Upper lobe of right lung (tissue), 1 donor: Measurements from ENCODE around the gene TPST1. TPM values are rescaled to one million over a fixed set of nuclear protein-coding genes. Genes with fewer than 3 reads are reported as not detected.
"Not testable (repeated sequence)": the region's sequence is repeated elsewhere in the genome, so short reads cannot be mapped to it uniquely, and the experiment has no call there.

Experiments used
- ATAC-seq: fragments of 200-7000 bp; cut with Tn5 transposase; one replicate; pipeline ENCODE4 v1.9.1; 2020; ENCODE audit warnings: mild to moderate bottlenecking, moderate library complexity
- DNase-seq: peaks from one replicate; pipeline ENCODE4 v3.0.0-alpha.2; 2020
- H3K27ac ChIP-seq: fragments of 200-600 bp; one replicate; pipeline ENCODE4 v1.8.0; 2022
- H3K27me3 ChIP-seq: fragments of 200-600 bp; one replicate; pipeline ENCODE4 v1.8.0; 2022; ENCODE audit warnings: mild to moderate bottlenecking
- H3K36me3 ChIP-seq: fragments of 200-600 bp; one replicate; pipeline ENCODE4 v1.8.0; 2022
- H3K4me1 ChIP-seq: fragments of 200-600 bp; one replicate; pipeline ENCODE4 v1.8.0; 2022
- H3K4me3 ChIP-seq: fragments of 200-600 bp; one replicate; pipeline ENCODE4 v1.8.0; 2022; ENCODE audit warnings: mild to moderate bottlenecking
- H3K9me3 ChIP-seq: fragments of 200-600 bp; one replicate; pipeline ENCODE4 v1.8.0; 2022
- intact Hi-C: fragments of 100-400 bp; cut with DNase I; formaldehyde crosslinking; loops from one replicate; pipeline ENCODE4 v1.11.0; 2022
- total RNA-seq: library from RNA; stranded (reverse); fragmentation: NEBNext Ultra II Directional; extraction: Animal tissue kit (Norgen Biotek cat#: 25700); gene quantifications from one replicate; pipeline ENCODE4 v1.2.1, GENCODE V29; 2021
- TF ChIP-seq, protein P1 (sequence below): fragments of 200-600 bp; IDR thresholded peaks from one replicate; pipeline ENCODE4 v1.8.0; 2022; ENCODE audit warnings: antibody characterized with exemption
- donor health status: DM: no; HTN: yes; CAD: no; lungs with severe emphysema.

TPST1 gene
- total RNA-seq, 1 donor from 2014 or later = 20.1 TPM

DNA sequence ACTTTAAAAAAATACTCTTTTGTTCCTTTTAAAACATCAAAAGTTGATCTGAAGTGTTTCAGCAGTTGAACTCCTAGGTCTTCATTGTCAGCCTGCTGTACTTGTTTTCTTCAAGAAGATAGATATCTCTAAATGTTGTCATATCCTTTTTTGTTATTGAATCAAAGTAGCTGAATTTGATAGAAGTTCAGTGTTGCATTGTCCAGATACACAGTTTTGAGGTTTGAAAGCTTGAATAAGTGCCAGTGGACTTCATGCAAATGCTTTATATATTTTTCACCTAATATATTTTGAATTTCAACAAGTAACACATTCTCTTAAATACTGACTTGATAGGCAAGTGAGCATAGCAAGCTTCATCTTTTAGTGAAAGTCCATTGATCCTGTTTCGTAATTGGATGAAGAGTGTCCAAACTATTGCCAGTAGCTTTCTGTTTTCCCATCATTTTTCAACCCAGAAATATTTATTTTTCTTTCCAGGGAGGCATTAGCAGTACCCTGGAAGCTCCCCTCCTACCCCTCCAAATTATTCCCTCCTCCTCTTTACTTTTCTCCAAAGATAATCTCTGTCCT lies 114.4 kb downstream of the TPST1 start:
- TF ChIP-seq, protein P1, sequence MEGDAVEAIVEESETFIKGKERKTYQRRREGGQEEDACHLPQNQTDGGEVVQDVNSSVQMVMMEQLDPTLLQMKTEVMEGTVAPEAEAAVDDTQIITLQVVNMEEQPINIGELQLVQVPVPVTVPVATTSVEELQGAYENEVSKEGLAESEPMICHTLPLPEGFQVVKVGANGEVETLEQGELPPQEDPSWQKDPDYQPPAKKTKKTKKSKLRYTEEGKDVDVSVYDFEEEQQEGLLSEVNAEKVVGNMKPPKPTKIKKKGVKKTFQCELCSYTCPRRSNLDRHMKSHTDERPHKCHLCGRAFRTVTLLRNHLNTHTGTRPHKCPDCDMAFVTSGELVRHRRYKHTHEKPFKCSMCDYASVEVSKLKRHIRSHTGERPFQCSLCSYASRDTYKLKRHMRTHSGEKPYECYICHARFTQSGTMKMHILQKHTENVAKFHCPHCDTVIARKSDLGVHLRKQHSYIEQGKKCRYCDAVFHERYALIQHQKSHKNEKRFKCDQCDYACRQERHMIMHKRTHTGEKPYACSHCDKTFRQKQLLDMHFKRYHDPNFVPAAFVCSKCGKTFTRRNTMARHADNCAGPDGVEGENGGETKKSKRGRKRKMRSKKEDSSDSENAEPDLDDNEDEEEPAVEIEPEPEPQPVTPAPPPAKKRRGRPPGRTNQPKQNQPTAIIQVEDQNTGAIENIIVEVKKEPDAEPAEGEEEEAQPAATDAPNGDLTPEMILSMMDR = no peak
- ATAC-seq (no peak), DNase-seq (no peak)
- H3K4me1 ChIP-seq = no peaks in the 10 kb centered on the region
- H3K27ac ChIP-seq = no peak overlapping the region
- intact Hi-C loops = no loop called here
- H3K27me3 ChIP-seq = no peaks in the 10 kb centered on the region
- H3K9me3 ChIP-seq = no peaks in the 10 kb centered on the region
- no peaks in the 10 kb centered on the region for H3K36me3 ChIP-seq
- H3K4me3 ChIP-seq = no peak overlapping the region

DNA sequence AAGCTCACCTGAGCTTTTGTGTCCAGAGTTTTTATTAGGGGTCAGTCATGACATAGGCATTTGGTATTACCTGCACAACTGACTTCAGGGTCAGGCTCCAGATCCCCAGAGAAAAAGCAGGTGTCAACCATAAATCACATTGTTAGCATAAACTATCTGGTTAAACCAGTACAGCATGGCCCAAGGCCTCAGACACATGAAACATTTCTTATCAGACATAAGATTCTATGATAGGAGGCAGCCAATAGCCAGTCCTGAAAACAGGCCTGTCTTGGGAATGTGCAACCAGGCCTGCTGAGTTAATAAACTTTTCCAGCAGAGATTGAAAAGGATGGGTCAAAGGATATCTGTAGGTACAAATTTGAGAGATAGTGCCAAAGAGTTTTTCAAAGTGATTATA lies 116.1 kb downstream of the TPST1 start:
- DNase-seq (no peak), ATAC-seq (no peak)
- Histone ChIP-seq H3K27ac (no peak overlapping the region), H3K27me3 (no peaks in the 10 kb centered on the region), H3K36me3 (no peaks in the 10 kb centered on the region), H3K4me3 (no peak overlapping the region), H3K9me3 (no peaks in the 10 kb centered on the region), H3K4me1 (no peaks in the 10 kb centered on the region)
- TF ChIP-seq, protein P1 = no peak
- intact Hi-C loops = no loop called here

DNA sequence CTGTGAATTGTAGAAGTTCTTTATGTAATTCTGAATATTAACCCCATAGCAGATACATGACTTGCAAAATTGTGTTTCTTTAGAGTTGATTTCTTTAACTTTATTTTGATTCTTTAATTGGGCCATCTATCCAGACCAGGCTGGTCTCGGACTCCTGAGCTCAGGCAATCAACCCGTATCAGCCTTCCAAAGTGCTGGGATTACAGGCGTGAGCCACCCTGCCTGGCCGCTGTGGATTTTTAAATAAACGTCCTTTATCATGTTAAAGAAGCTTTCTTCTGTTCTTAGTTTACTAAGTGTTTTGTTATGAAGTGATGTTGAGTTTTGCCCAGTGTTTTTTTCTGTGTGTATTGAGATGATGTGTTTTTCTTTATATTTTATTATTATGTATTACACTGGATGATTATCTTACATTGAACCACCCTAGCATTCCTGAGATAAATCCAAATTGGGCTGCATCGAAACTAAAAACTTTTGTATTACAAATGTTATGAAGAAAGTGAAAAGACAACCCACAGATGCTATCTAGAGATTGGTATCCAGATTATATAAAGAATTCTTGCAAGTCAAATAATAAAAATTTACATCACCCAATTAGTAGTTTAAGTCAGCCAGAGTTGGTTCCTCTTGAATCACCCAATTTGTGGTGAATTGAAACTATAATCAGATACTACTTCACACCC lies 118.1 kb downstream of the TPST1 start:
- Histone ChIP-seq H3K4me3 (no peak overlapping the region), H3K27me3 (no peaks in the 10 kb centered on the region), H3K4me1 (peaks cover 4% of the 10 kb centered on the region), H3K27ac (no peak overlapping the region), H3K9me3 (no peaks in the 10 kb centered on the region), H3K36me3 (no peaks in the 10 kb centered on the region)
- DNase-seq = no peak
- intact Hi-C loops = no loop called here
- no peak for ATAC-seq
- TF ChIP-seq, protein P1 = no peak

DNA sequence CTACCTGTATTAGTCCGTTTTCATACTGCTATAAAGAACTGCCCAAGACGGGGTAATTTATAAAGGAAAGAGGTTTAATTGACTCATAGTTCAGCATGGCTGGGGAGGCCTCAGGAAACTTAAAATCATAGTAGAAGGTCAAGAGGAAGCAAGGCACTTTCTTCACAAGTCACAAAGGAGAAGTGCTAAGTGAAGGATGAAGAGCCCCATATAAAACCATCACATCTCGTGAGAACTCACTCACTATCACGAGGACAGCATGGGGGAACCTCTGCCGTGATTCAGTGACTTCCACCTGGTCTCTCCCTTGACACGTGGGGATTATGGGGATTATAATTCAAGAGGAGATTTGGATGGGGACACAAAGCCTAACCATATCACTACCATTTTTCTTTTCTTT lies 119.9 kb downstream of the TPST1 start:
- H3K27ac ChIP-seq, H3K36me3 ChIP-seq, H3K27me3 ChIP-seq, DNase-seq, intact Hi-C loops, H3K4me3 ChIP-seq, H3K9me3 ChIP-seq, H3K4me1 ChIP-seq, ATAC-seq: not testable (repeated sequence)

DNA sequence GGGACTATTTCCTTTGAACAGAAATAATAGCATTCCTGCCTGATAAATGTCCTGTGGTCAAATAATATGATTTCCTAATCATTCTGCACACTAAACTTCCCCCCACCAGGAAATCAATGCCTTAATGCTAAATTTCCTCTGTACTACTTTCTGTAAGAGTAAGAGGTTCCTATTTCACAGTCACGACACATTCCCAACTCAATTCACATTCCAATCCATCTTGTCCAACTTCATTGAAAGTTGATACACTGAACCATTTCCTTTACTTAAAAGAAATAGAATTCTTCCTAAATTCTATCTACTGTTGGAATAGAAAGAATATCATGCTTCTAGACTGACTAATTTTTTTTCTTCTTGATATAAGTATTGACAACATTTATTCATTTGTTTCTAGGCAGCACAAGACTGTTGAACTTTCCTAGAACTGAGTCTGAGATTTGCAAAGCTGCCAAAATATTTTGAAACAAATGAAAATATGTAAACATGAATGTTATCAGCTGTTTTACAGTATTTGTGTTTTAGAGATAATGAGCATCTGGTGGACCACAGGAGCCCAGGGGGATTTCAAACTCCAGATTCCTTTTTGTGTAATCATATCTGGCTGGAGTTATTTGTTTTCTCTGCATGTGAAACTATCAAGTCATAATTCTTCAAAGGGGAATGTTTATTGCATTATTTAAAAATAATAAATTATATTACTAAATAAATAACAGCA lies 121.5 kb downstream of the TPST1 start:
- no peak for DNase-seq
- intact Hi-C loops = no loop called here
- H3K36me3 ChIP-seq = no peaks in the 10 kb centered on the region
- no peak overlapping the region for H3K27ac ChIP-seq
- no peaks in the 10 kb centered on the region for H3K9me3 ChIP-seq
- H3K4me1 ChIP-seq = peaks cover 4% of the 10 kb centered on the region
- TF ChIP-seq, protein P1 = no peak
- no peak overlapping the region for H3K4me3 ChIP-seq
- no peak for ATAC-seq
- H3K27me3 ChIP-seq = no peaks in the 10 kb centered on the region

DNA sequence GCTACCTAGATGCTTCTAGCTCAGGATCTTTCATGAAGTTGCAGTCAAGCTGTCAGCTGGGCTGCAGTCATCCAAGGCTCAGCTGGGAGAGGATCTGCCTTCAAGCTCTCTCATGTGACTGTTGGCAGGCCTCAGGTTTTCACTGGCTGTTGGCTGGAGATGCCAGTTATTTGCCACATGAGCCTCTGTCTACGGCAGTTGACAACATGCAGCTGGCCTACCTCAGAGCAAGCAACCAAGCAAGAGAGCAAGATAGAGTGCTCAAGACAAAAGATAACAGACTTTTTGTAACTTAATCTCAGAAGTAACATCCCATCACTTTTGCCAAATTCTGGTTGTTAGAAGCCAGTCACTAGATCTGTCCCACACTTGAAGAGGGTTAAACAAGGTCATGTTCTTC lies 125.8 kb downstream of the TPST1 start:
- Histone ChIP-seq H3K27ac (no peak overlapping the region), H3K4me1 (peaks cover 4% of the 10 kb centered on the region), H3K4me3 (no peak overlapping the region), H3K27me3 (no peaks in the 10 kb centered on the region), H3K36me3 (no peaks in the 10 kb centered on the region), H3K9me3 (no peaks in the 10 kb centered on the region)
- ATAC-seq (peak; percentile 37), DNase-seq (no peak)
- intact Hi-C loops = no loop called here
- TF ChIP-seq, protein P1 = no peak
